RWPE2 (cell line): Measurements from ENCODE around the gene HSPB2.
"Not testable (repeated sequence)": the region's sequence is repeated elsewhere in the genome, so short reads cannot be mapped to it uniquely, and the experiment has no call there.

Experiments used
- ATAC-seq: fragments of 200-7000 bp; cut with Tn5 transposase; 3 replicates; pipeline ENCODE4 v1.9.1; 2021; ENCODE audit warnings: low read depth
- DNase-seq: peaks from one replicate; pipeline ENCODE4 v3.0.0-alpha.2; 2020; ENCODE audit warnings: low spot score
- H3K27ac ChIP-seq: fragments of 450-650 bp; 2 replicates; pipeline ENCODE4 v1.5.1; 2017; ENCODE audit warnings: mild to moderate bottlenecking; ENCODE audit not compliant: poor library complexity, severe bottlenecking
- H3K27me3 ChIP-seq: fragments of 250-450 bp; sonication (Bioruptor Pico); 2 replicates; pipeline ENCODE4 v1.5.1; 2021; ENCODE audit warnings: mild to moderate bottlenecking, moderate library complexity; ENCODE audit not compliant: insufficient read depth, poor library complexity, severe bottlenecking
- H3K36me3 ChIP-seq: fragments of 250-450 bp; sonication (Bioruptor Pico); 2 replicates; pipeline ENCODE4 v1.5.1; 2020; ENCODE audit warnings: low read depth, mild to moderate bottlenecking, moderate library complexity
- H3K4me1 ChIP-seq: fragments of 250-450 bp; sonication (Bioruptor Pico); 2 replicates; pipeline ENCODE4 v1.5.1; 2021; ENCODE audit warnings: mild to moderate bottlenecking, moderate library complexity; ENCODE audit not compliant: insufficient read depth, poor library complexity, severe bottlenecking
- H3K4me3 ChIP-seq: fragments of 250-450 bp; sonication (Bioruptor Pico); 2 replicates; pipeline ENCODE4 v1.5.1; 2021; ENCODE audit warnings: mild to moderate bottlenecking, moderate library complexity; ENCODE audit not compliant: severe bottlenecking
- H3K9me3 ChIP-seq: fragments of 250-450 bp; sonication (Bioruptor Pico); 2 replicates; pipeline ENCODE4 v1.5.1; 2021; ENCODE audit warnings: mild to moderate bottlenecking, moderate library complexity; ENCODE audit not compliant: severe bottlenecking
- CTCF ChIP-seq: fragments of 450-650 bp; IDR thresholded peaks from one replicate; pipeline ENCODE4 v1.5.1; 2017; ENCODE audit warnings: mild to moderate bottlenecking, moderate library complexity; ENCODE audit not compliant: poor library complexity, severe bottlenecking

Gene HSPB2

GRCh38 chr11:111925953-111926352 lies 13.4 kb downstream of the HSPB2 start:
- DNase-seq: no peak
- ATAC-seq: no peak
- peak overlapping the region; percentile 22 for H3K27ac ChIP-seq
- no peaks in the 10 kb centered on the region for H3K9me3 ChIP-seq
- H3K4me3 ChIP-seq: no peak overlapping the region
- peaks cover 6% of the 10 kb centered on the region for H3K4me1 ChIP-seq
- TF ChIP-seq CTCF: no peak
- no peaks in the 10 kb centered on the region for H3K36me3 ChIP-seq
- no peaks in the 10 kb centered on the region for H3K27me3 ChIP-seq

GRCh38 chr11:111926505-111927391 lies 14.2 kb downstream of the HSPB2 start:
- H3K36me3 ChIP-seq: no peaks in the 10 kb centered on the region
- H3K27me3 ChIP-seq: no peaks in the 10 kb centered on the region
- DNase-seq: peak; percentile 95
- peak overlapping the region; percentile 31 for H3K4me3 ChIP-seq
- H3K4me1 ChIP-seq: peaks cover 6% of the 10 kb centered on the region
- peak overlapping the region; percentile 22 for H3K27ac ChIP-seq
- peak; percentile 93 for ATAC-seq
- no peak for TF ChIP-seq CTCF
- no peaks in the 10 kb centered on the region for H3K9me3 ChIP-seq

- Histone ChIP-seq H3K27ac (no peak overlapping the region), H3K4me1 (peaks cover 3% of the 10 kb centered on the region), H3K27me3 (no peaks in the 10 kb centered on the region), H3K4me3 (no peak overlapping the region), H3K9me3 (no peaks in the 10 kb centered on the region), H3K36me3 (no peaks in the 10 kb centered on the region)
- ATAC-seq (no peak), DNase-seq (no peak)
- TF ChIP-seq CTCF: no peak
Observed at GRCh38 chr11:111930472-111930871, 17.9 kb downstream of the HSPB2 start.

GRCh38 chr11:111932611-111932950 lies 20.0 kb downstream of the HSPB2 start:
- no peak for TF ChIP-seq CTCF
- Histone ChIP-seq H3K27me3 (no peaks in the 10 kb centered on the region), H3K27ac (no peak overlapping the region), H3K4me3 (no peak overlapping the region), H3K9me3 (no peaks in the 10 kb centered on the region), H3K4me1 (peaks cover 2% of the 10 kb centered on the region), H3K36me3 (no peaks in the 10 kb centered on the region)
- no peak for ATAC-seq
- DNase-seq: no peak

- not testable (repeated sequence) for H3K27me3 ChIP-seq, H3K4me3 ChIP-seq, H3K9me3 ChIP-seq, H3K27ac ChIP-seq, H3K4me1 ChIP-seq, H3K36me3 ChIP-seq, ATAC-seq, DNase-seq
Observed at GRCh38 chr11:111933176-111933575, 20.6 kb downstream of the HSPB2 start.
